Left ventricle myocardium superior (tissue), 1 donor: ENCODE results near the gene FAM174C. TPM values are rescaled to one million over a fixed set of nuclear protein-coding genes. Genes with fewer than 3 reads are reported as not detected.

Source experiments
- ATAC-seq: fragments of 200-7000 bp; cut with Tn5 transposase; one replicate; pipeline ENCODE4 v1.9.1; 2020; ENCODE audit warnings: mild to moderate bottlenecking, moderate library complexity
- DNase-seq: peaks from one replicate; pipeline ENCODE4 v3.0.0-alpha.2; 2020
- intact Hi-C: fragments of 100-400 bp; cut with micrococcal nuclease; formaldehyde crosslinking; loops from one replicate; pipeline ENCODE4 v1.11.0; 2022
- total RNA-seq: library from RNA; stranded (reverse); fragmentation: NEBNext Ultra II Directional; extraction: Animal tissue kit (Norgen Biotek cat#: 25700); gene quantifications from one replicate; pipeline ENCODE4 v1.2.1, GENCODE V29; 2021
- donor health status: DM: no; HTN: yes; CAD: no; lungs with severe emphysema.

The FAM174C gene
- total RNA-seq, 1 donor from 2014 or later, result 13.1 TPM

GRCh38 chr19:1269065-1269477 is 6.3 kb upstream of the FAM174C start, which contains the start of gene CIRBP:
TSS of gene CIRBP (plus strand) at chr19:1269332. CDS start at chr19:1270934, 1,602 bp downstream.
- intact Hi-C loops, result no loop called here
- ATAC-seq, result peak; percentile 74

GRCh38 chr19:1269478-1270212 is 5.7 kb upstream of the FAM174C start:
- peak; percentile 35 for ATAC-seq
- peak; percentile 92 for DNase-seq
- intact Hi-C loops, result no loop called here

More at GRCh38 chr19:1269065-1269477, 6.3 kb upstream of the FAM174C start, which contains the start of gene CIRBP:
- peak; percentile 100 for DNase-seq

- ATAC-seq (no peak), DNase-seq (no peak)
- intact Hi-C loops, result no loop called here
Observed at GRCh38 chr19:1270213-1270853, 5.0 kb upstream of the FAM174C start.

- intact Hi-C loops, result no loop called here
Observed at GRCh38 chr19:1270854-1271527, 4.3 kb upstream of the FAM174C start.

GRCh38 chr19:1271528-1272422 is 3.6 kb upstream of the FAM174C start:
- ATAC-seq (no peak), DNase-seq (peak; percentile 66)
- intact Hi-C loops, result no loop called here

More at GRCh38 chr19:1270854-1271527, 4.3 kb upstream of the FAM174C start:
- DNase-seq (no peak), ATAC-seq (no peak)

GRCh38 chr19:1272423-1273262 is 2.7 kb upstream of the FAM174C start:
- intact Hi-C loops, result no loop called here
- DNase-seq, result no peak
- ATAC-seq, result no peak

- intact Hi-C loops, result no loop called here
- DNase-seq (peak; percentile 45), ATAC-seq (no peak)
Observed at GRCh38 chr19:1273263-1274041, 1.9 kb upstream of the FAM174C start.

GRCh38 chr19:1274081-1274851 is 1.1 kb upstream of the FAM174C start:
- ATAC-seq (no peak), DNase-seq (peak; percentile 52)
- intact Hi-C loops, result no loop called here

- peak; percentile 1 for ATAC-seq
- intact Hi-C loops, result no loop called here
- no peak for DNase-seq
Observed at GRCh38 chr19:1274852-1275259, 474 bp upstream of the FAM174C start.

GRCh38 chr19:1275976-1276627 is 772 bp downstream of the FAM174C start:
- intact Hi-C loops, result no loop called here
- ATAC-seq (peak; percentile 0), DNase-seq (peak; percentile 74)

- no peak for DNase-seq
- intact Hi-C loops, result no loop called here
- ATAC-seq, result no peak
Observed at GRCh38 chr19:1276628-1277022, 1.3 kb downstream of the FAM174C start.

- ATAC-seq (no peak), DNase-seq (no peak)
- intact Hi-C loops, result no loop called here
Observed at GRCh38 chr19:1277061-1277460, 1.7 kb downstream of the FAM174C start.

- DNase-seq, result no peak
- intact Hi-C loops, result no loop called here
- no peak for ATAC-seq
Observed at GRCh38 chr19:1278074-1278473, 2.7 kb downstream of the FAM174C start.

GRCh38 chr19:1278713-1279660 is 3.7 kb downstream of the FAM174C start:
- ATAC-seq (no peak), DNase-seq (no peak)
- intact Hi-C loops, result no loop called here

GRCh38 chr19:1279782-1280341 is 4.5 kb downstream of the FAM174C start:
- DNase-seq, result peak; percentile 89
- peak; percentile 24 for ATAC-seq
- intact Hi-C loops, result no loop called here
